Measurements from ENCODE around the gene BMX.

The BMX gene

GRCh38 chrX:15576019-15576418 lies 75.4 kb downstream of the BMX start:
- no peak for DNase-seq

- no peak for DNase-seq
Observed at GRCh38 chrX:15579778-15580747, 79.5 kb downstream of the BMX start.

GRCh38 chrX:15594371-15594770 lies 93.8 kb downstream of the BMX start:
- DNase-seq: no peak

GRCh38 chrX:15598026-15598425 lies 97.4 kb downstream of the BMX start:
- DNase-seq: no peak

- DNase-seq: no peak
Observed at GRCh38 chrX:15599461-15599860, 98.9 kb downstream of the BMX start.

GRCh38 chrX:15600049-15600448 lies 99.4 kb downstream of the BMX start:
- DNase-seq: no peak

GRCh38 chrX:15600745-15601144 lies 100.1 kb downstream of the BMX start, which contains the start of gene ACE2:
Gene ACE2 (minus strand): TSS chrX:15600960. CDS start chrX:15600911, 49 bp downstream.
- DNase-seq: no peak

GRCh38 chrX:15601932-15602331 lies 101.3 kb downstream of the BMX start:
- no peak for DNase-seq

GRCh38 chrX:15602761-15603160 lies 102.2 kb downstream of the BMX start:
- DNase-seq: no peak

GRCh38 chrX:15605226-15605625 lies 104.6 kb downstream of the BMX start:
- no peak for DNase-seq
